CD4-positive, alpha-beta T cell treated with Interleukin-17A for 4 hours (primary cell): ENCODE measurements around the gene ADGRG4.
"Not testable (repeated sequence)": the region's sequence is repeated elsewhere in the genome, so short reads cannot be mapped to it uniquely, and the experiment has no call there.

Experiments used
- DNase-seq: peaks from one replicate; pipeline ENCODE4 v3.0.0-alpha.2; 2020; ENCODE audit warnings: mixed read lengths

Gene ADGRG4

DNA sequence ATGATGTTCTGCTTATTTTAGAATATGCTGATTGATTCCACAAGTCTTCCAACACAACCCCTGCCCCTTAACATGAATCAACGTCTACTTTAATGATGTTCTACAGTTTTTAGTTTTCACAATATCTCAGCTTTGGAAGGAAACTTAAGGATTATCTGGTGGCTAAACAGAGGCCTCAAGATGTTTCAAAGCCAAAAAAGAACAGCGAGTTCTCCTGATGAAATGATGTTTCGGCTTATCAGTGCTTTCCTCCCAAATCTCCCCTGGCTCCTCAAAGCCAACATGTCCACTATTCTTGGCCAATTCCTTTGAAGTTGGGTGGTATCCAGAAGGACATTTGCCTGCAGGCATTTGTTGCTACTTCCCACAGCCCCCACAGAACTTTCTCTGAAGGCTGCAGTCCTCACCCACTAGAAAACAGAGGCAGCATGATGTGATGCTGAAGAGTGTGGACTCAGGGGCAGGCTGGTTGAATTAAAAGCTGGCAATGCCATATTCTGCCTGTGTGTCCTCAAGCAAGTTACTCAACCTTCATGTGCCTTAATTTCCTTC lies 87.3 kb downstream of the ADGRG4 start:
- DNase-seq, result no peak

- no peak for DNase-seq
Measured at GRCh38 chrX:136390921-136391320, 90.2 kb downstream of the ADGRG4 start.

GRCh38 chrX:136395271-136395670 lies 94.5 kb downstream of the ADGRG4 start:
- DNase-seq, result no peak

DNA sequence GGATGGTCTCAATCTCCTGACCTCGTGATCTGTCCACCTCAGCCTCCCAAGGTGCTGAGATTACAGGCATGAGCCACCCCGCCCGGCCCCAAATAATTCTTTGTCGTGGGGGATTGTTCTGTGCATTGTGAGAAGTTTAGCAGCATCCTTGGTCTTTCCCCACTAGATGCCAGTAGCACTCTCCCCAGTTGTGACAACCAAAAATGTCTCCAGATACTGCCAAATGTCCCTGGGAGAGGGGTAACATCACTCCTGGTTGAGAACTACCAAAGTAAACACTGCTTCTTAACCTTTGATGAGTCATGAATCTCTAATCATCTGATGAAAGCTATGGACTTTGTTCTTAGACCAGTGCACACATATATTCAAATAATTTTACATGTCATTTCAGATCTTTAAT lies 96.2 kb downstream of the ADGRG4 start:
- DNase-seq, result no peak

DNA sequence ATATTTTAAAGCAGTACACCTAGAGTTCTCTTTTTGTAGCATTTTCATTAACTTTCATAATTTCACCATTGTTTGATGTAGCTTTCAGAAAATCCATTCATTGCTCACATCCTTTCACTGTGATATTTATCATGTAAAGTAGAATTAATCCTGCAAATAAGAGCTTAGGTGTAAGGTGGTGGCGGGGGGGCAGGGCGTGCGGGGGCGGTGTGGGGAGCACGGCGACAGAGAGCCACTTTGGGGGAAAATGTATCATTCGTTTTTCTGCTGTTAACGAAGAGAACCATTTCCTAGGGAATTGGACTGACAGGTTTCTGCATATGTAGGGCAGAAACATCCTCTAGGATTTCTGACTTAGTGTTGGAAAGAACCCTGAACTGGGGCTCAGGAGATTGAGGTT lies 104.4 kb downstream of the ADGRG4 start:
- DNase-seq, result no peak

- no peak for DNase-seq
Measured at GRCh38 chrX:136417806-136418205, 117.0 kb downstream of the ADGRG4 start.

DNA sequence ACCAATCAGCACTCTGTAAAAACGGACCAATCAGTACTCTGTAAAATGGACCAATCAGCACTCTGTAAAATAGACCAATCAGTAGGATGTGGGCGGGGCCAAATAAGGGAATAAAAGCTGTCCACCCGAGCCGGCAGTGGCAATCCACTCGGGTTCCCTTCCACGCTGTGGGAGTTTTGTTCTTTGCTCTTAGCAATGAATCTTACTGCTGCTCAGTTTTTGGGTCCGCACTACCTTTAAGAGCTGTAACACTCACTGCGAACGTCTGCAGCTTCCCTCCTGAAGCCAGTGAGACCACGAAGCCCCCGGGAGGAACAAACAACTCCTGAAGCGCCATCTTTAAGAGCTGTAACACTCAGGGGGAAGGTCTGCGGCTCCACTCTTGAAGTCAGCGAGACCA lies 120.6 kb downstream of the ADGRG4 start:
- DNase-seq, result no peak

- DNase-seq, result no peak
Measured at GRCh38 chrX:136423724-136424123, 123.0 kb downstream of the ADGRG4 start.

- DNase-seq, result no peak
Measured at GRCh38 chrX:136425996-136426395, 125.2 kb downstream of the ADGRG4 start.

DNA sequence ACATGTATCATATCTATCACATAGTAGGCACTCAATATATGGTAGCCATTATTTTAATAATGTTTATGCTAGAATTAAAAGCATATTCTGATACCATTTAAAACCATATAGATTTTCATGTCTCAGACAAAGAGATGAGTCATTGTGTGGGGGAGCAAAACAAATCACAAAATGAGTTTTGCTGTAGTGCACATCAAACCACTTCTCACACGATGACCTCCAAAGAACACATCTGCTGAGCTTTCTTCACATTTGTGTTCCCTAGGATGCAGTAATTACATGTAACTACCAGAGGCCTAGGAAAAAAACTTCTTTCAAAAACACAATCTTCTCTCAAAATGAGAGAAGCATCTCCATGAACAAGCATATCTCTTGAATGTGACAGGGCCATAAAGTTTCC lies 130.9 kb downstream of the ADGRG4 start:
- DNase-seq, result no peak

- no peak for DNase-seq
Measured at GRCh38 chrX:136437774-136438173, 137.0 kb downstream of the ADGRG4 start.

- no peak for DNase-seq
Measured at GRCh38 chrX:136438192-136438591, 137.4 kb downstream of the ADGRG4 start.

- not testable (repeated sequence) for DNase-seq
Measured at GRCh38 chrX:136445674-136446073, 144.9 kb downstream of the ADGRG4 start.

DNA sequence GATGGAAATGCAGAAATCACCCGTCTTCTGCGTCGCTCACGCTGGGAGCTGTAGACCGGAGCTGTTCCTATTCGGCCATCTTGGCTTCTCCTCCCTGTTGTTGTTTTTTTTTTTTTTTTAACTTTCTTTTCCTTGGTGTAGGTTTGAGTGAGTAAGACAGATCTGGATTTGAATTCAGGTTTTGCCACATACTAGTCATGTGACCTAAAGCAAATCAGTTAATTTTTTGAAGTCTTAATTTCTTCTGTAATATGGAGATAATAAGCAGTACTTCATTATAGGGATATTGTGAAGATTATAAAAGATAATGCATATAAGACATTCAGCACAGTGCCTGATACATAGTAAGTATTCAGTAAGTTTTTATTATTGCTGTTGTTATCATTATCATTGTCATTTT lies 145.4 kb downstream of the ADGRG4 start:
- DNase-seq, result no peak

DNA sequence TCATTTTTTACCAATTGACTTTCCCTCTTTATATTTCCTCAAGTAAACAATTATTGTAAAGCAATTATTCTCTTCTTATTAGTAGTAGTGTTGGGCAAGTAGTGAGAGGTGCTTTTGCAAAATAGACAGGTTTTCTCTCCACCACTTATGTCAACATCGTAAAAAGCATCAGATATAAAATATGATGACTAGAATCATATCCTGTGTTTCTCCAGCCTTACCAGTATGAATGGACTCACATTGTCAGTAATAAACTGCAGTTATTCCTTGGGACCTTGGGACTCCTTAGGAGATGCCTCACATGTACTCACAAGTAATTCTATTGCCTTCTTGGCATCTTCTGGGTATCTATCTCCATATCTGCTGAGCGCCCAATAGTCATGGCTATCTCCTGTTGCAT lies 146.5 kb downstream of the ADGRG4 start:
- no peak for DNase-seq

DNA sequence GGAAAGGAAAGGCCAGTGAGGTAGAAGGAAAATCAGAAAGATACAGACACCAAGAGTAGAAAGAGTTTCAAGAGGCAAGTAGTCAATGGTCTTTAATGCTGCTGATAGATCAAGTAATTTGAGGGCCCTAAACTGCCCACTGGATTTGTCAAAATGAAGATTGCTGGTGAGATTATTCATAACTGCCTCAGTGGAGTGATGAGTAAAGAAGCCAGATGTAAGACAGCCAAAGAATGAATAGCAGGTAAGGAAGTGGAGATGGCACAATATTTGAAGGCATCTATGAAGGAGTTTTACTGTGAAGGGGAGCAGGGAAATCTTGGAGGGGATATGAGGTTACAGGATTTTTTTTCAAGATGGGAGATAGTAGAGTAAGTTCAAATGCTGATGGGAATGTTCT lies 147.2 kb downstream of the ADGRG4 start:
- no peak for DNase-seq

DNA sequence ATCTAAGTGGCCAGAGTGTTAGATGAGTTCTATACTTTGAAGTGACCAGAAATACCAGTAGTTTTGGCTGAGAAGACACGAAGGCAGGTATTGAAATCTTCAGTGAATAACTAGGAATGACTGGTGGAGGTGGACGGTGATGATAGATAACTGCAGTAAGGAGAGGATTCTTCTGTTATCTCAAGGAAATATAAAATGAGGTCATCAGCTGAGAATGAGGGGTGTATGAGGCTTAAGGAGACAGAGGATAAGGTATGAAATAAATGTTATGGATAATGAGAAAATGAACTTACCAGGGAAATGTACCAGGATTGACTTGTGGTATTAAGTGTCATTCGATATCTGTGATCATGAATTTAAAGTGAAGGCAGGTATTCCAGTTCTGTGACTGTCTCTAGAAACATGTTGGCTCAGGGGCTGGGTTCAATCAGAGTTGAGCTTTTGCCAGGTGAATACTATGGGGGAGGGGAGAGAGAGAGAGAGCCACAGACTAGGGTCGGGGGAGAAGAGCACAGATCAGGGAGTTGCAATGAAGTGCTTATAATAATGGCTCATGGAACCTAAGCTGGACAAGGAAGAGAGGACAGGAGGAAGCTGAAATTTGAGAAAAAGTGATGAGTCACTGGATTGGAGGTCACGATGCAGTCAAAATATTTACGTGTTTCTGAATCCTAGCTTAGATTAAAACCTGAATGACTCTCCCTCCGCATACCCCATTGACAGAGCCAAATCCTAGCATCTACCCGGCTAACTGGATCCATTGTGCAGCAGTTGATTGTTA lies 149.5 kb downstream of the ADGRG4 start:
- no peak for DNase-seq

GRCh38 chrX:136452614-136453013 lies 151.9 kb downstream of the ADGRG4 start:
- DNase-seq, result no peak

DNA sequence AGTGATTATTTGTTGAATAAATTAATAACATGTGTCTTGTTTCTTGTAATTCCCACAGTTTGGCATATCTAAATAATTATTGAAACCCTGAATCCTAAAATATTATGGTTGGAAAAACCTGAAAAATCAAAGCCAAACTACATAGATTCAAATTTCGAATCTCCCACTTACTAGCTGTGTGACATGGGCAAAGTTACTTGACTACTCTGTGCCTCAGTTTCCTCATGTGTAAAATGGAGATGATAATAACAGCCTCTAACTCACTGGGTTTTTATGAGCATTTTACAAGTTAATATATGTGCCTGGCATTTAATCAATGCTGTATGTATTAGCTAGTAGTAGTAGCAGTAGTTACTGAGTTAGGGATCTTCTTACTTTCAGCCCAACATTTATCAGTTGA lies 152.4 kb downstream of the ADGRG4 start:
- DNase-seq, result no peak

- DNase-seq, result no peak
Measured at GRCh38 chrX:136453771-136454170, 153.0 kb downstream of the ADGRG4 start.

DNA sequence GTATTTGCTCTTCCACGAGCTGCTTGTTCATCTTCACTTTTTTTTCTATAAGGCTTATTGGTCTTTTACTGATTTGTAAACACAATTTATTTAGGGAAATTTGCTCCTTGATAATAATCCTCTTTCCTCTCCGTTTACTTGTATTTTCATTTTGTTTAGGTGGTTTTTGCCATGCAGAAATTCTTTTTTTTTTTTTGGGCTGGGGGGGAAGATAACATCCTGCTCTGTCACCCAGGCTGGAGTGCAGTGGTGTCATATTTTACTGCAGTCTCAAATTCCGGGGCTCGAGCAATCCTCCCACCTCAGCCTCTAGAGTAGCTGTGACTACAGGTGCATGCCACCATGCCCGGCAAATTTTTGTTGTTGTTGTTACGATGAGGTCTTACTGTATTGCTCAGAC lies 155.4 kb downstream of the ADGRG4 start:
- DNase-seq, result no peak

GRCh38 chrX:136457303-136457917 lies 156.6 kb downstream of the ADGRG4 start:
- no peak for DNase-seq

DNA sequence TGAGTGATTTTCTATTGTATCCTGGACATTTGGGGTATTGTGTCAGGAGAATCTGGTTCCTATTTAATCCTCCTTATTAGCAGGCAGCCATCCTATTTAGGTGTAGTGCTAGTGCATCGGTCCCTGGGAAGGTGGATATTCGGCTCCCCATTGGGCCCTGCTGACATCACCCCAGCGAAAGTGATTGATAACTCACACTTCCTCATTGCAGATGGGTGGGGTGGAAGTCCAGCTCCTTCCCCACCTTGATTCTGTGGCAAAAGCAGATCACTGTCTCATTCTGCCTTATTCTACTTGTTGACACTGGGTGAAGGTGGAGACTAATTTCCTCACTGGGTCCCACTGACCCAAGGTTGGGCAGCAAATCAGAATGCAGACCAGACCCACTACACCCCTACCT lies 163.8 kb downstream of the ADGRG4 start:
- no peak for DNase-seq
